ENCODE results near the gene NFE2L1. TPM values are rescaled to one million over a fixed set of nuclear protein-coding genes. Genes with fewer than 3 reads are reported as not detected.

NFE2L1 gene
- total and polyA plus RNA-seq, 9 of the 15 experiments (the other 6 are each of a cell fraction or from before 2014, with no cell fraction given), result 2.0 to 68.6 (median 39.7) TPM

- peak; percentile 56; the same call in 1 of the 2 replicates for TF ChIP-seq GABPA (tag; conservative IDR thresholded peaks at IDR 0.05; ENCODE audit: low read depth)
- no peak for TF ChIP-seq NR2F6 (CRISPR knock-in tag; IDR thresholded peaks at IDR 0.05)
- no peak for TF ChIP-seq GTF2B (IDR thresholded peaks at IDR 0.05; ENCODE audit: extremely low read depth, insufficient read length)
- TF ChIP-seq C11orf30 (IDR thresholded peaks at IDR 0.05; ENCODE audit: low read depth), result peak; percentile 96
- no peak for TF ChIP-seq RBM25 (IDR thresholded peaks at IDR 0.05; ENCODE audit: low read depth, low read length, severe bottlenecking)
- no peak for TF ChIP-seq TEAD2 (tag; IDR thresholded peaks at IDR 0.05)
- TF ChIP-seq POLR2H (tag; IDR thresholded peaks at IDR 0.05; ENCODE audit: low read depth), result no peak
- no peak for TF ChIP-seq ARNT (IDR thresholded peaks at IDR 0.05)
- no peak for TF ChIP-seq NFIX (CRISPR knock-in tag; IDR thresholded peaks at IDR 0.05; ENCODE audit: low read depth)
- TF ChIP-seq NFE2 (IDR thresholded peaks at IDR 0.05; ENCODE audit: low read depth), result peak; percentile 97
- 0 out of 2 replicates have a peak, but pooled peaks have one; percentile 53 for TF ChIP-seq HLTF (IDR thresholded peaks at IDR 0.05)
- 0 out of 2 replicates have a peak, but pooled peaks have one; percentile 43 for TF ChIP-seq SMAD4 (CRISPR knock-in tag; conservative IDR thresholded peaks at IDR 0.05)
- TF ChIP-seq ZNF75A (CRISPR knock-in tag; IDR thresholded peaks at IDR 0.05), result no peak
- peak; percentile 50; the same call in 1 of the 2 replicates for TF ChIP-seq ARID1B (IDR thresholded peaks at IDR 0.05)
- TF ChIP-seq FOSL1 (tag; conservative IDR thresholded peaks at IDR 0.05), result peak; percentile 70
- no peak for TF ChIP-seq PPARD (CRISPR knock-in tag; IDR thresholded peaks at IDR 0.05)
- peak; percentile 82; the same call in 1 of the 2 replicates for TF ChIP-seq HDGF (IDR thresholded peaks at IDR 0.05)
- TF ChIP-seq KLF1 (tag; IDR thresholded peaks at IDR 0.05), result no peak
- no peak for TF ChIP-seq NCOA4 (IDR thresholded peaks at IDR 0.05; ENCODE audit: partially characterized antibody)
- no peak for TF ChIP-seq CEBPG (CRISPR knock-in tag; IDR thresholded peaks at IDR 0.05)
- no peak for TF ChIP-seq CEBPG (tag; conservative IDR thresholded peaks at IDR 0.05 in 1 of 2, IDR thresholded peaks at IDR 0.05 in 1 of 2)
- TF ChIP-seq PTTG1 (tag; IDR thresholded peaks at IDR 0.05; ENCODE audit: low read depth), result 0 out of 2 replicates have a peak, but pooled peaks have one; percentile 23
- no peak for TF ChIP-seq HMGN3 (IDR thresholded peaks at IDR 0.05; ENCODE audit: borderline replicate concordance, extremely low read depth, insufficient read length, low read depth, low read length)
- TF ChIP-seq ZNF24 (IDR thresholded peaks at IDR 0.05), result no peak
- no peak for TF ChIP-seq ID3 (CRISPR knock-in tag; IDR thresholded peaks at IDR 0.05)
- TF ChIP-seq ID3 (tag; IDR thresholded peaks at IDR 0.05), result 0 out of 2 replicates have a peak, but pooled peaks have one; percentile 18
- no peak for TF ChIP-seq NRF1 (conservative IDR thresholded peaks at IDR 0.05 in 1 of 2, IDR thresholded peaks at IDR 0.05 in 1 of 2)
- no peak for TF ChIP-seq PYGO2 (tag; IDR thresholded peaks at IDR 0.05)
- no peak for TF ChIP-seq ZNF212 (CRISPR knock-in tag; IDR thresholded peaks at IDR 0.05)
- TF ChIP-seq ZNF695 (CRISPR knock-in tag; IDR thresholded peaks at IDR 0.05), result no peak
- no peak for TF ChIP-seq PRPF4 (IDR thresholded peaks at IDR 0.05; ENCODE audit: insufficient read depth, low read depth, low read length, poor library complexity, severe bottlenecking)
Measured at GRCh38 chr17:48002266-48002915, 45.8 kb upstream of the NFE2L1 start (continued).
